H1 (cell line): ENCODE results near the gene BCAM. TPM values are rescaled to one million over a fixed set of nuclear protein-coding genes. Genes with fewer than 3 reads are reported as not detected.

ENCODE experiments used
- CTCF ChIA-PET: fragments of 300-600 bp; sonication (Branson Sonifier 250); formaldehyde crosslinking; loops from one replicate; lab custom pipeline; 2021; ENCODE audit not compliant: partially characterized antibody; lab: Charles Lee
- POLR2A ChIA-PET: fragments of 300-600 bp; sonication (Branson Sonifier 250); formaldehyde crosslinking; loops from one replicate; lab custom pipeline; 2021; ENCODE audit warnings: inconsistent platforms; ENCODE audit not compliant: partially characterized antibody; lab: Charles Lee
- DNase-seq, 2 experiments: peaks; one replicate each; pipeline versions ENCODE4 v3.0.0 to v3.0.0-alpha.2; 2010 to 2022; ENCODE audit warnings: low spot score in 2 of 2, low read depth in 1 of 2, mixed read lengths in 1 of 2
- FAIRE-seq: peaks from 2 replicates; lab custom pipeline; 2011; peaks lifted over from hg19 to GRCh38; lab: Jason Lieb, UNC
- H2AFZ ChIP-seq: 2 replicates; pipeline ENCODE4 v1.8.1; 2012; ENCODE audit warnings: low read length, inconsistent platforms
- H2AK5ac ChIP-seq: 2 replicates; pipeline ENCODE4 v1.6.1; 2013; ENCODE audit warnings: low read depth, low read length
- H2BK120ac ChIP-seq: replicated peaks from 2 replicates; pipeline ENCODE3; 2013; ENCODE audit warnings: low read depth, low read length, inconsistent platforms
- H2BK12ac ChIP-seq: 2 replicates; pipeline ENCODE4 v1.6.1; 2013; ENCODE audit warnings: low read depth, low read length
- H2BK15ac ChIP-seq: 2 replicates; pipeline ENCODE4 v1.6.1; 2013; ENCODE audit warnings: low read length
- H2BK20ac ChIP-seq: 2 replicates; pipeline ENCODE4 v1.6.1; 2013; ENCODE audit warnings: low read length
- H2BK5ac ChIP-seq: 2 replicates; pipeline ENCODE4 v1.6.1; 2013; ENCODE audit warnings: low read depth, low read length
- H3K14ac ChIP-seq: 2 replicates; pipeline ENCODE4 v1.6.1; 2013; ENCODE audit warnings: inconsistent platforms; ENCODE audit not compliant: insufficient read length
- H3K18ac ChIP-seq: 2 replicates; pipeline ENCODE4 v1.6.1; 2013; ENCODE audit warnings: low read length; ENCODE audit errors: extremely low read depth
- H3K23ac ChIP-seq: 2 replicates; pipeline ENCODE4 v1.6.1; 2013; ENCODE audit warnings: inconsistent platforms; ENCODE audit not compliant: insufficient read length
- H3K23me2 ChIP-seq: 2 replicates; pipeline ENCODE4 v1.6.1; 2013; ENCODE audit warnings: low read depth, low read length
- H3K27ac ChIP-seq: 2 replicates; pipeline ENCODE4 v1.6.1; 2011; ENCODE audit warnings: low read depth, low read length, inconsistent platforms
- H3K27me3 ChIP-seq, 4 experiments: replicated peaks in 1 of 4; 1 replicate in 1 of 4; 2 replicates in 3 of 4; pipeline versions ENCODE4 v1.6.1 to v1.8.1; 2011 to 2013; ENCODE audit warnings: low read length in 3 of 4, mild to moderate bottlenecking in 3 of 4, inconsistent platforms in 2 of 4, mixed read lengths in 2 of 4, moderate library complexity in 1 of 4; ENCODE audit not compliant: control insufficient read depth in 3 of 4, insufficient read depth in 3 of 4; ENCODE audit errors: extremely low read depth in 1 of 4
- H3K36me3 ChIP-seq, 4 experiments: 2 replicates each; pipeline versions ENCODE4 v1.6.1 to v1.8.1; 2011 to 2013; ENCODE audit warnings: mild to moderate bottlenecking in 4 of 4, low read length in 3 of 4, moderate library complexity in 2 of 4, control low read depth in 1 of 4, inconsistent platforms in 1 of 4; ENCODE audit not compliant: insufficient read depth in 4 of 4, control insufficient read depth in 2 of 4
- H3K4ac ChIP-seq: replicated peaks from 2 replicates; pipeline ENCODE3; 2013; ENCODE audit warnings: low read length, low read depth, mixed read lengths, inconsistent platforms; ENCODE audit not compliant: insufficient read length
- H3K4me1 ChIP-seq, 4 experiments: replicated peaks in 1 of 4; 1 replicate in 1 of 4; 2 replicates in 3 of 4; pipeline versions ENCODE4 v1.6.1 to v1.8.1; 2011 to 2013; ENCODE audit warnings: low read length in 3 of 4, inconsistent platforms in 2 of 4, mixed read lengths in 1 of 4; ENCODE audit not compliant: insufficient read depth in 4 of 4, control insufficient read depth in 3 of 4
- H3K4me2 ChIP-seq, 2 experiments: 2 replicates each; pipeline versions ENCODE4 v1.6.1 to v1.8.1; 2011 to 2013; ENCODE audit warnings: low read depth in 2 of 2, low read length in 2 of 2, control low read depth in 1 of 2, inconsistent platforms in 1 of 2, mild to moderate bottlenecking in 1 of 2; ENCODE audit not compliant: insufficient read depth in 1 of 2
- H3K4me3 ChIP-seq, 4 experiments: fragments of 200-600, 300-600 bp in 1 of 4; sonication (generic), shearing (Covaris generic), sonication (Bioruptor Twin) in 1 of 4; 2 replicates each; pipeline versions ENCODE4 v1.5.1 to v1.8.1; 2011 to 2016; ENCODE audit warnings: low read length in 4 of 4, low read depth in 3 of 4, control low read depth in 2 of 4, inconsistent platforms in 2 of 4, mild to moderate bottlenecking in 2 of 4, mixed read lengths in 1 of 4, moderate library complexity in 1 of 4; ENCODE audit not compliant: insufficient read depth in 2 of 4; ENCODE audit errors: extremely low read depth in 1 of 4
- H3K56ac ChIP-seq: replicated peaks from 2 replicates; pipeline ENCODE3; 2013; ENCODE audit warnings: low read depth, mild to moderate bottlenecking, mixed read lengths, low read length, inconsistent platforms; ENCODE audit not compliant: insufficient read length
- H3K79me1 ChIP-seq: 2 replicates; pipeline ENCODE4 v1.6.1; 2013; ENCODE audit warnings: low read depth, low read length, control low read depth
- H3K79me2 ChIP-seq, 2 experiments: 2 replicates each; pipeline versions ENCODE4 v1.6.1 to v1.8.1; 2012 to 2013; ENCODE audit warnings: low read length in 2 of 2, mild to moderate bottlenecking in 2 of 2, inconsistent platforms in 1 of 2; ENCODE audit not compliant: insufficient read depth in 2 of 2, control insufficient read depth in 1 of 2
- H3K9ac ChIP-seq, 4 experiments: replicated peaks in 1 of 4; 1 replicate in 1 of 4; 2 replicates in 3 of 4; pipeline versions ENCODE4 v1.6.1 to v1.8.1; 2011 to 2013; ENCODE audit warnings: low read depth in 3 of 4, low read length in 3 of 4, control low read depth in 2 of 4, mild to moderate bottlenecking in 2 of 4, moderate library complexity in 2 of 4, inconsistent platforms in 1 of 4; ENCODE audit errors: extremely low read depth in 1 of 4
- H3K9me3 ChIP-seq, 2 experiments: 2 replicates each; pipeline versions ENCODE4 v1.6.1 to v1.8.1; 2012 to 2013; ENCODE audit warnings: mild to moderate bottlenecking in 2 of 2, moderate library complexity in 2 of 2, control low read depth in 1 of 2, inconsistent platforms in 1 of 2, low read depth in 1 of 2, low read length in 1 of 2, mixed read lengths in 1 of 2; ENCODE audit not compliant: insufficient read depth in 2 of 2
- H4K20me1 ChIP-seq, 2 experiments: replicated peaks in 1 of 2; 2 replicates each; pipeline versions ENCODE3 to v1.8.1; 2011 to 2013; ENCODE audit warnings: inconsistent platforms in 2 of 2, low read length in 2 of 2, mild to moderate bottlenecking in 1 of 2; ENCODE audit not compliant: insufficient read depth in 2 of 2, control insufficient read depth in 1 of 2
- H4K5ac ChIP-seq: 2 replicates; pipeline ENCODE4 v1.6.1; 2013; ENCODE audit warnings: low read length, low read depth, mixed read lengths, inconsistent platforms; ENCODE audit not compliant: insufficient read length
- H4K8ac ChIP-seq: 2 replicates; pipeline ENCODE4 v1.8.0; 2013; ENCODE audit warnings: mild to moderate bottlenecking, moderate library complexity, low read length, inconsistent platforms; ENCODE audit not compliant: insufficient read depth; ENCODE audit errors: extremely low read depth
- H4K91ac ChIP-seq: replicated peaks from 2 replicates; pipeline ENCODE3; 2013; ENCODE audit warnings: low read length, mixed read lengths, inconsistent platforms; ENCODE audit not compliant: insufficient read length
- EGR1 ChIP-seq: IDR thresholded peaks from 2 replicates; pipeline ENCODE4 v1.6.1; 2011; ENCODE audit warnings: low read depth, low read length, borderline replicate concordance
- FOSL1 ChIP-seq: IDR thresholded peaks from 2 replicates; pipeline ENCODE4 v1.6.1; 2011; ENCODE audit warnings: mild to moderate bottlenecking, low read depth, low read length, moderate library complexity; ENCODE audit not compliant: insufficient read depth
- RAD21 ChIP-seq, 2 experiments: IDR thresholded peaks in 1 of 2; conservative IDR thresholded peaks in 1 of 2; 2 replicates each; pipeline ENCODE4 v1.6.1; 2011; ENCODE audit warnings: low read depth in 2 of 2, low read length in 2 of 2, improper control_type of control experiment in 1 of 2, inconsistent platforms in 1 of 2, mild to moderate bottlenecking in 1 of 2, moderate library complexity in 1 of 2
- WGBS, 2 experiments: shearing (Covaris generic) in 1 of 2; methylation state at CpG; one replicate each; pipeline versions ENCODE4 v1.1.6 to v1.1.7; 2013 to 2015; ENCODE audit warnings: low lambda C conversion rate in 2 of 2, mixed read lengths in 2 of 2, inconsistent platforms in 1 of 2, low coverage in 1 of 2, missing lambda C conversion rate in 1 of 2; ENCODE audit not compliant: insufficient replicate concordance in 2 of 2, insufficient coverage in 1 of 2, insufficient read length in 1 of 2; ENCODE audit errors: extremely low coverage in 1 of 2, missing lambda C conversion rate in 1 of 2; 5-methylcytosine and 5-hydroxymethylcytosine counted together
- polyA plus RNA-seq, 7 experiments: library from polyadenylated mRNA; depleted of rRNA in 3 of 7; stranded (reverse) in 5 of 7; unstranded in 2 of 7; fragments of >200 nt in 5 of 7; fragments of 200-250 nt in 2 of 7; gene quantifications; 1 replicate in 5 of 7; 2 replicates in 1 of 7; 4 replicates in 1 of 7; pipeline versions ENCODE4 v1.2.1 to v1.2.3, GENCODE V29; 2011 to 2013; ENCODE audit warnings: missing spikeins in 2 of 7, mixed read lengths in 2 of 7
- total RNA-seq: library from RNA; stranded (reverse); fragmentation: NEBNext Ultra II Directional; extraction: Animal tissue kit (Norgen Biotek cat#: 25700); gene quantifications from 2 replicates; pipeline ENCODE4 v1.2.1, GENCODE V29; 2021
- TF ChIP-seq, protein P1 (sequence below), 3 experiments: IDR thresholded peaks; 1 replicate in 2 of 3; 2 replicates in 1 of 3; pipeline versions ENCODE4 v1.5.1 to v1.6.1; 2011; ENCODE audit warnings: low read length in 3 of 3, mild to moderate bottlenecking in 3 of 3, inconsistent platforms in 2 of 3, low read depth in 1 of 3, moderate library complexity in 1 of 3; ENCODE audit not compliant: insufficient read depth in 1 of 3; ENCODE audit errors: control extremely low read depth in 1 of 3

Gene BCAM
- total and polyA plus RNA-seq, 2 of the 8 experiments (the other 6 are each of a cell fraction or from before 2014, with no cell fraction given), result 32.5 to 81.4 TPM

- Histone ChIP-seq H3K27ac (no peak overlapping the region), H2BK20ac (no peak overlapping the region), H3K14ac (no peak overlapping the region), H2BK15ac (no peak overlapping the region), H3K79me1 (peaks cover 2% of the 10 kb centered on the region; the same call in 1 of the 2 replicates), H3K4ac (no peak overlapping the region), H4K91ac (no peak overlapping the region), H3K9me3 (no peaks in the 10 kb centered on the region), H4K5ac (no peak overlapping the region), H3K4me3 (no peak overlapping the region), H2AFZ (no peak overlapping the region), H3K18ac (no peak overlapping the region), H3K23me2 (peaks cover 5% of the 10 kb centered on the region; the same call in 1 of the 2 replicates), H2AK5ac (no peak overlapping the region), H3K36me3 (peaks cover 9 to 30% (median 21%) of the 10 kb centered on the region in 4 experiments; a peak in 5 of 8 replicates), H4K8ac (no peak overlapping the region; the same call in 1 of the 2 replicates), H3K4me2 (no peak overlapping the region), H4K20me1 (peaks cover 8 to 12% of the 10 kb centered on the region in 2 experiments), H3K79me2 (no peaks in the 10 kb centered on the region), H2BK120ac (no peak overlapping the region), H2BK12ac (no peak overlapping the region), H3K9ac (no peak overlapping the region), H3K27me3 (peaks cover 0 to 2% (median under 1%) of the 10 kb centered on the region in 4 experiments; a peak in 3 of 7 replicates), H3K56ac (no peak overlapping the region), H3K23ac (no peak overlapping the region), H3K4me1 (peaks cover 4 to 21% (median 12%) of the 10 kb centered on the region in 4 experiments), H2BK5ac (no peak overlapping the region)
- TF ChIP-seq EGR1 (no peak), RAD21 (IDR thresholded peaks at IDR 0.05 in 1 of 2, conservative IDR thresholded peaks at IDR 0.05 in 1 of 2; ENCODE audit: low read depth in 2 of 2, low read length in 2 of 2) (peak; percentile 8 to 16; a peak in 1 of 4 replicates), FOSL1 (no peak)
- TF ChIP-seq, protein P1, sequence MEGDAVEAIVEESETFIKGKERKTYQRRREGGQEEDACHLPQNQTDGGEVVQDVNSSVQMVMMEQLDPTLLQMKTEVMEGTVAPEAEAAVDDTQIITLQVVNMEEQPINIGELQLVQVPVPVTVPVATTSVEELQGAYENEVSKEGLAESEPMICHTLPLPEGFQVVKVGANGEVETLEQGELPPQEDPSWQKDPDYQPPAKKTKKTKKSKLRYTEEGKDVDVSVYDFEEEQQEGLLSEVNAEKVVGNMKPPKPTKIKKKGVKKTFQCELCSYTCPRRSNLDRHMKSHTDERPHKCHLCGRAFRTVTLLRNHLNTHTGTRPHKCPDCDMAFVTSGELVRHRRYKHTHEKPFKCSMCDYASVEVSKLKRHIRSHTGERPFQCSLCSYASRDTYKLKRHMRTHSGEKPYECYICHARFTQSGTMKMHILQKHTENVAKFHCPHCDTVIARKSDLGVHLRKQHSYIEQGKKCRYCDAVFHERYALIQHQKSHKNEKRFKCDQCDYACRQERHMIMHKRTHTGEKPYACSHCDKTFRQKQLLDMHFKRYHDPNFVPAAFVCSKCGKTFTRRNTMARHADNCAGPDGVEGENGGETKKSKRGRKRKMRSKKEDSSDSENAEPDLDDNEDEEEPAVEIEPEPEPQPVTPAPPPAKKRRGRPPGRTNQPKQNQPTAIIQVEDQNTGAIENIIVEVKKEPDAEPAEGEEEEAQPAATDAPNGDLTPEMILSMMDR (IDR thresholded peaks at IDR 0.05; ENCODE audit: control extremely low read depth in 1 of 3, insufficient read depth in 1 of 3, low read depth in 1 of 3, low read length in 3 of 3), result peak; percentile 17 to 50 (median 32)
- no peak for FAIRE-seq
- ChIA-PET POLR2A (interaction anchor here (1.6 to 6.0 kb wide), 2 partner anchors 9 to 36 kb away, joined by 5 to 37 read pairs; no protein-coding TSS in a partner anchor), CTCF (interaction anchor here (0.6 to 2.0 kb wide), 8 partner anchors 9 to 187 kb away, joined by 3 to 17 read pairs (median 4); partner anchors contain the start of gene NECTIN2)
- peak in 1 of 2 experiments; percentile 59 for DNase-seq
- 90% methylated on average over 34 of the region's 38 CpGs; no CpG with 5 or more reads in 1 of the 2 experiments for WGBS, 2 experiments
Measured at GRCh38 chr19:44813070-44813840, 4.4 kb downstream of the BCAM start.
